ENCODE results near the gene ARAP3. TPM values are rescaled to one million over a fixed set of nuclear protein-coding genes. Genes with fewer than 3 reads are reported as not detected.

Gene ARAP3
- total and polyA plus RNA-seq, 9 of the 15 experiments (the other 6 are each of a cell fraction or from before 2014, with no cell fraction given): 0.83 to 25.7 (median 6.4) TPM

DNA sequence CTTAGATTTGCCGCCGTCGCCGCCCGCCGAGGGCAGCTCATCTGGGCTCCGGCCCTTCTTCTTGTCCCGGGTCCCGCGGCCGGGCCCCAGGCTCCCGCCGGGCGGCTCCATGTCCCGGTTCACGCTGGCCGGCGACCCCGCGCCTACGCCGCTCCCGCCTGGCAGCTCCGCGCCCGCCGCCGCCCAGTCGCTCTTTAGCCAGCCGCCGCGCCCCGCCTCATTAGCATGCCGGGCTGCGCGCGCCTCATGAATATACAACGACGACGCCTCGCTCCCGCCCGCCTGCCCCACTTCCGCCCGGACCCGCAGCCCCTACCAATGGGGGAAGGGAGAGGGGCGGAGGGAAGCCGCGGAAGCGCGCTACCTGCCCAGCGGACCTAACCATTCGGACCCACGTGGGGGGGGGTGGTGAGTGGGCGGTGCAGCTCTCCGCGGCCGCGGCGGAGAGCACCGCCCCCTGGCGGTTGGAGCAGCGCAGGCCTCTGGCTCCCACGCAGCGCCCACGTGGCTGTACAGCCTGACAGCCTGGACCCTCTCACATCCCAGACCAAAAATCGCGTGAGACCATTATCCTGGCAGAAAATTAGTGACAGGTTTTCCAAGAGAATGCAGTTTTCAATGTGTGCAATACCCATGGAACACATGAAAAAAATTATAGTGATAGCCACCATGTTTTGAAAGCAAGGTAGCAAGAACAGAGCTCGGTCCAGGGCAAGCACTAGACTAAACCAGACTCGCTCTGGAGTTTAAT is 63.1 kb downstream of the ARAP3 start, which contains the start of gene DIAPH1 (continued):
- TF ChIP-seq, protein P1, sequence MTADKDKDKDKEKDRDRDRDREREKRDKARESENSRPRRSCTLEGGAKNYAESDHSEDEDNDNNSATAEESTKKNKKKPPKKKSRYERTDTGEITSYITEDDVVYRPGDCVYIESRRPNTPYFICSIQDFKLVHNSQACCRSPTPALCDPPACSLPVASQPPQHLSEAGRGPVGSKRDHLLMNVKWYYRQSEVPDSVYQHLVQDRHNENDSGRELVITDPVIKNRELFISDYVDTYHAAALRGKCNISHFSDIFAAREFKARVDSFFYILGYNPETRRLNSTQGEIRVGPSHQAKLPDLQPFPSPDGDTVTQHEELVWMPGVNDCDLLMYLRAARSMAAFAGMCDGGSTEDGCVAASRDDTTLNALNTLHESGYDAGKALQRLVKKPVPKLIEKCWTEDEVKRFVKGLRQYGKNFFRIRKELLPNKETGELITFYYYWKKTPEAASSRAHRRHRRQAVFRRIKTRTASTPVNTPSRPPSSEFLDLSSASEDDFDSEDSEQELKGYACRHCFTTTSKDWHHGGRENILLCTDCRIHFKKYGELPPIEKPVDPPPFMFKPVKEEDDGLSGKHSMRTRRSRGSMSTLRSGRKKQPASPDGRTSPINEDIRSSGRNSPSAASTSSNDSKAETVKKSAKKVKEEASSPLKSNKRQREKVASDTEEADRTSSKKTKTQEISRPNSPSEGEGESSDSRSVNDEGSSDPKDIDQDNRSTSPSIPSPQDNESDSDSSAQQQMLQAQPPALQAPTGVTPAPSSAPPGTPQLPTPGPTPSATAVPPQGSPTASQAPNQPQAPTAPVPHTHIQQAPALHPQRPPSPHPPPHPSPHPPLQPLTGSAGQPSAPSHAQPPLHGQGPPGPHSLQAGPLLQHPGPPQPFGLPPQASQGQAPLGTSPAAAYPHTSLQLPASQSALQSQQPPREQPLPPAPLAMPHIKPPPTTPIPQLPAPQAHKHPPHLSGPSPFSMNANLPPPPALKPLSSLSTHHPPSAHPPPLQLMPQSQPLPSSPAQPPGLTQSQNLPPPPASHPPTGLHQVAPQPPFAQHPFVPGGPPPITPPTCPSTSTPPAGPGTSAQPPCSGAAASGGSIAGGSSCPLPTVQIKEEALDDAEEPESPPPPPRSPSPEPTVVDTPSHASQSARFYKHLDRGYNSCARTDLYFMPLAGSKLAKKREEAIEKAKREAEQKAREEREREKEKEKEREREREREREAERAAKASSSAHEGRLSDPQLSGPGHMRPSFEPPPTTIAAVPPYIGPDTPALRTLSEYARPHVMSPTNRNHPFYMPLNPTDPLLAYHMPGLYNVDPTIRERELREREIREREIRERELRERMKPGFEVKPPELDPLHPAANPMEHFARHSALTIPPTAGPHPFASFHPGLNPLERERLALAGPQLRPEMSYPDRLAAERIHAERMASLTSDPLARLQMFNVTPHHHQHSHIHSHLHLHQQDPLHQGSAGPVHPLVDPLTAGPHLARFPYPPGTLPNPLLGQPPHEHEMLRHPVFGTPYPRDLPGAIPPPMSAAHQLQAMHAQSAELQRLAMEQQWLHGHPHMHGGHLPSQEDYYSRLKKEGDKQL (CRISPR knock-in tag; IDR thresholded peaks at IDR 0.05; ENCODE audit: borderline replicate concordance): no peak
- TF ChIP-seq PHTF2 (CRISPR knock-in tag; IDR thresholded peaks at IDR 0.05) (no peak), ZNF408 (CRISPR knock-in tag; IDR thresholded peaks at IDR 0.05; ENCODE audit: low read depth) (no peak), NFE2 (IDR thresholded peaks at IDR 0.05; ENCODE audit: low read depth) (peak; percentile 39; the same call in 1 of the 2 replicates), JUNB (CRISPR knock-in tag; conservative IDR thresholded peaks at IDR 0.05) (no peak), ETV6 (IDR thresholded peaks at IDR 0.05; ENCODE audit: borderline replicate concordance in 1 of 2, low read depth in 2 of 2, low read length in 1 of 2) (no peak; a peak in 1 of 4 replicates), ETV6 (CRISPR knock-in tag; IDR thresholded peaks at IDR 0.05; ENCODE audit: borderline replicate concordance) (no peak), MTF1 (CRISPR knock-in tag; IDR thresholded peaks at IDR 0.05; ENCODE audit: borderline replicate concordance) (no peak)
- TF ChIP-seq, protein P2, sequence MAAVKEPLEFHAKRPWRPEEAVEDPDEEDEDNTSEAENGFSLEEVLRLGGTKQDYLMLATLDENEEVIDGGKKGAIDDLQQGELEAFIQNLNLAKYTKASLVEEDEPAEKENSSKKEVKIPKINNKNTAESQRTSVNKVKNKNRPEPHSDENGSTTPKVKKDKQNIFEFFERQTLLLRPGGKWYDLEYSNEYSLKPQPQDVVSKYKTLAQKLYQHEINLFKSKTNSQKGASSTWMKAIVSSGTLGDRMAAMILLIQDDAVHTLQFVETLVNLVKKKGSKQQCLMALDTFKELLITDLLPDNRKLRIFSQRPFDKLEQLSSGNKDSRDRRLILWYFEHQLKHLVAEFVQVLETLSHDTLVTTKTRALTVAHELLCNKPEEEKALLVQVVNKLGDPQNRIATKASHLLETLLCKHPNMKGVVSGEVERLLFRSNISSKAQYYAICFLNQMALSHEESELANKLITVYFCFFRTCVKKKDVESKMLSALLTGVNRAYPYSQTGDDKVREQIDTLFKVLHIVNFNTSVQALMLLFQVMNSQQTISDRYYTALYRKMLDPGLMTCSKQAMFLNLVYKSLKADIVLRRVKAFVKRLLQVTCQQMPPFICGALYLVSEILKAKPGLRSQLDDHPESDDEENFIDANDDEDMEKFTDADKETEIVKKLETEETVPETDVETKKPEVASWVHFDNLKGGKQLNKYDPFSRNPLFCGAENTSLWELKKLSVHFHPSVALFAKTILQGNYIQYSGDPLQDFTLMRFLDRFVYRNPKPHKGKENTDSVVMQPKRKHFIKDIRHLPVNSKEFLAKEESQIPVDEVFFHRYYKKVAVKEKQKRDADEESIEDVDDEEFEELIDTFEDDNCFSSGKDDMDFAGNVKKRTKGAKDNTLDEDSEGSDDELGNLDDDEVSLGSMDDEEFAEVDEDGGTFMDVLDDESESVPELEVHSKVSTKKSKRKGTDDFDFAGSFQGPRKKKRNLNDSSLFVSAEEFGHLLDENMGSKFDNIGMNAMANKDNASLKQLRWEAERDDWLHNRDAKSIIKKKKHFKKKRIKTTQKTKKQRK (IDR thresholded peaks at IDR 0.05; ENCODE audit: borderline replicate concordance, low read depth, low read length): no peak
- TF ChIP-seq, protein P3, sequence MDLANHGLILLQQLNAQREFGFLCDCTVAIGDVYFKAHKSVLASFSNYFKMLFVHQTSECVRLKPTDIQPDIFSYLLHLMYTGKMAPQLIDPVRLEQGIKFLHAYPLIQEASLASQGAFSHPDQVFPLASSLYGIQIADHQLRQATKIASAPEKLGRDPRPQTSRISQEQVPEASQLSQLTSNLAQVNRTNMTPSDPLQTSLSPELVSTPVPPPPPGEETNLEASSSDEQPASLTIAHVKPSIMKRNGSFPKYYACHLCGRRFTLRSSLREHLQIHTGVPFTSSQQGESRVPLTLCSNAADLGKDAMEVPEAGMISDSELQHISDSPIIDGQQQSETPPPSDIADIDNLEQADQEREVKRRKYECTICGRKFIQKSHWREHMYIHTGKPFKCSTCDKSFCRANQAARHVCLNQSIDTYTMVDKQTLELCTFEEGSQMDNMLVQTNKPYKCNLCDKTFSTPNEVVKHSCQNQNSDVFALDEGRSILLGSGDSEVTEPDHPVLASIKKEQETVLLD (IDR thresholded peaks at IDR 0.05): no peak; the same call in 1 of the 2 replicates
- TF ChIP-seq, protein P4, sequence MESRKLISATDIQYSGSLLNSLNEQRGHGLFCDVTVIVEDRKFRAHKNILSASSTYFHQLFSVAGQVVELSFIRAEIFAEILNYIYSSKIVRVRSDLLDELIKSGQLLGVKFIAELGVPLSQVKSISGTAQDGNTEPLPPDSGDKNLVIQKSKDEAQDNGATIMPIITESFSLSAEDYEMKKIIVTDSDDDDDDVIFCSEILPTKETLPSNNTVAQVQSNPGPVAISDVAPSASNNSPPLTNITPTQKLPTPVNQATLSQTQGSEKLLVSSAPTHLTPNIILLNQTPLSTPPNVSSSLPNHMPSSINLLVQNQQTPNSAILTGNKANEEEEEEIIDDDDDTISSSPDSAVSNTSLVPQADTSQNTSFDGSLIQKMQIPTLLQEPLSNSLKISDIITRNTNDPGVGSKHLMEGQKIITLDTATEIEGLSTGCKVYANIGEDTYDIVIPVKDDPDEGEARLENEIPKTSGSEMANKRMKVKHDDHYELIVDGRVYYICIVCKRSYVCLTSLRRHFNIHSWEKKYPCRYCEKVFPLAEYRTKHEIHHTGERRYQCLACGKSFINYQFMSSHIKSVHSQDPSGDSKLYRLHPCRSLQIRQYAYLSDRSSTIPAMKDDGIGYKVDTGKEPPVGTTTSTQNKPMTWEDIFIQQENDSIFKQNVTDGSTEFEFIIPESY (CRISPR knock-in tag; IDR thresholded peaks at IDR 0.05): peak; percentile 83
- TF ChIP-seq, protein P5, sequence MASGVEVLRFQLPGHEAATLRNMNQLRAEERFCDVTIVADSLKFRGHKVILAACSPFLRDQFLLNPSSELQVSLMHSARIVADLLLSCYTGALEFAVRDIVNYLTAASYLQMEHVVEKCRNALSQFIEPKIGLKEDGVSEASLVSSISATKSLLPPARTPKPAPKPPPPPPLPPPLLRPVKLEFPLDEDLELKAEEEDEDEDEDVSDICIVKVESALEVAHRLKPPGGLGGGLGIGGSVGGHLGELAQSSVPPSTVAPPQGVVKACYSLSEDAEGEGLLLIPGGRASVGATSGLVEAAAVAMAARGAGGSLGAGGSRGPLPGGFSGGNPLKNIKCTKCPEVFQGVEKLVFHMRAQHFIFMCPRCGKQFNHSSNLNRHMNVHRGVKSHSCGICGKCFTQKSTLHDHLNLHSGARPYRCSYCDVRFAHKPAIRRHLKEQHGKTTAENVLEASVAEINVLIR (CRISPR knock-in tag; IDR thresholded peaks at IDR 0.05): peak; percentile 26; the same call in 1 of the 2 replicates

Data from K562 (cell line).